AG04450 (cell line): ENCODE measurements around the gene GYG1. TPM values are rescaled to one million over a fixed set of nuclear protein-coding genes. Genes with fewer than 3 reads are reported as not detected.

ENCODE experiments used
- CTCF ChIA-PET: fragments of 300-600, 350-600 bp; formaldehyde crosslinking; extraction: SDS; loops from one replicate; lab custom pipeline; 2022; ENCODE audit warnings: antibody characterized with exemption, inconsistent platforms; lab: Charles Lee
- POLR2A ChIA-PET: fragments of 350-600 bp; formaldehyde crosslinking; extraction: SDS; loops from one replicate; lab custom pipeline; 2021; ENCODE audit warnings: antibody characterized with exemption, inconsistent platforms; lab: Yijun Ruan, JAX
- DNase-seq: peaks from one replicate; pipeline ENCODE4 v3.0.0-alpha.2; 2011; ENCODE audit warnings: low read depth, low spot score
- H3K27ac ChIP-seq: one replicate; pipeline ENCODE4 v1.5.1; 2012; ENCODE audit warnings: low read depth, low read length, control low read depth
- H3K27me3 ChIP-seq: one replicate; pipeline ENCODE4 v1.6.0; 2012; ENCODE audit warnings: low read length; ENCODE audit not compliant: control insufficient read depth, insufficient read depth
- H3K4me3 ChIP-seq: 2 replicates; pipeline ENCODE4 v1.5.1; 2011; ENCODE audit warnings: mild to moderate bottlenecking, low read depth, low read length, control low read depth
- H3K9me3 ChIP-seq: 2 replicates; pipeline ENCODE4 v1.5.1; 2012; ENCODE audit warnings: low read length; ENCODE audit not compliant: control insufficient read depth, insufficient read depth
- CTCF ChIP-seq: IDR thresholded peaks from 2 replicates; pipeline ENCODE4 v1.5.1; 2011; ENCODE audit warnings: low read depth, low read length, control low read depth, inconsistent platforms
- polyA minus RNA-seq: library from RNA; depleted of rRNA, polyadenylated mRNA; stranded (reverse); fragments of >200 nt; gene quantifications from 2 replicates; pipeline ENCODE4 v1.2.3, GENCODE V29; 2011; rRNA and poly(A)+ RNA removed
- polyA plus RNA-seq: library from polyadenylated mRNA; depleted of rRNA; stranded (reverse); fragments of >200 nt; gene quantifications from 2 replicates; pipeline ENCODE4 v1.2.3, GENCODE V29; 2011; rRNA removed

Gene GYG1
- polyA plus RNA-seq: 70.0 and 75.2 TPM in 2 replicates
- polyA minus RNA-seq: 54.6 and 65.1 TPM in 2 replicates

- Histone ChIP-seq H3K9me3 (no peaks in the 10 kb centered on the region), H3K4me3 (peak within 1 kb of the TSS; percentile 68), H3K27me3 (no peaks in the 10 kb centered on the region), H3K27ac (peak within 1 kb of the TSS; percentile 69)
- peak; percentile 31 for TF ChIP-seq CTCF
- DNase-seq: peak; percentile 38
- CTCF ChIA-PET: interaction anchor here (1.4 to 2.2 kb wide), 3 partner anchors 11 to 36 kb away, joined by 3 to 13 read pairs (median 3); no protein-coding TSS in a partner anchor
- POLR2A ChIA-PET: interaction anchor here (0.6 to 1.7 kb wide), 9 partner anchors 11 to 463 kb away, joined by 3 to 4 read pairs (median 3); no protein-coding TSS in a partner anchor
Measured at GRCh38 chr3:148991219-148992026, at the start of gene GYG1. GYG1 (plus strand) TSS chr3:148991540; CDS start chr3:148991641, 101 bp downstream.

- TF ChIP-seq CTCF: peak; percentile 78
- Histone ChIP-seq H3K27ac (no peak overlapping the region), H3K9me3 (no peaks in the 10 kb centered on the region), H3K27me3 (no peaks in the 10 kb centered on the region), H3K4me3 (no peak overlapping the region)
- ChIA-PET POLR2A (no interaction called here), CTCF (interaction anchor here (0.6 to 11.5 kb wide), 13 partner anchors 10 to 1823 kb away, joined by 3 to 238 read pairs (median 4); partner anchors contain the start of gene CPA3)
- peak; percentile 41 for DNase-seq
Measured at GRCh38 chr3:148943506-148944205, 47.7 kb upstream of the GYG1 start.

GRCh38 chr3:148945116-148945515 is 46.2 kb upstream of the GYG1 start:
- Histone ChIP-seq H3K27ac (no peak overlapping the region), H3K9me3 (no peaks in the 10 kb centered on the region), H3K4me3 (no peak overlapping the region), H3K27me3 (no peaks in the 10 kb centered on the region)
- POLR2A ChIA-PET: no interaction called here
- CTCF ChIA-PET: interaction anchor here (0.6 to 11.5 kb wide), 6 partner anchors 10 to 565 kb away, joined by 3 to 238 read pairs (median 7); partner anchors contain the start of gene CPA3
- no peak for TF ChIP-seq CTCF
- no peak for DNase-seq

- no peak overlapping the region for H3K27ac ChIP-seq
- DNase-seq: no peak
- POLR2A ChIA-PET: no interaction called here
- no peak for TF ChIP-seq CTCF
- no peak overlapping the region for H3K4me3 ChIP-seq
- no peaks in the 10 kb centered on the region for H3K9me3 ChIP-seq
- CTCF ChIA-PET: interaction anchor here (1.0 to 11.5 kb wide), 6 partner anchors 22 to 640 kb away, joined by 3 to 238 read pairs (median 6); partner anchors contain the start of gene CPA3
- H3K27me3 ChIP-seq: no peaks in the 10 kb centered on the region
Measured at GRCh38 chr3:148948913-148949657, 42.3 kb upstream of the GYG1 start.
